Fibroblast of lung (primary cell): ENCODE data around the gene PRR35.

ENCODE experiments used
- CTCF ChIP-seq, 2 donors: IDR thresholded peaks in 1 of 2; conservative IDR thresholded peaks in 1 of 2; 1 replicate in 1 of 2; 2 replicates in 1 of 2; pipeline ENCODE4 v1.5.1; 2011 to 2012; ENCODE audit warnings: low read length in 2 of 2, control low read depth in 1 of 2, inconsistent platforms in 1 of 2, low read depth in 1 of 2, mild to moderate bottlenecking in 1 of 2
- EZH2 ChIP-seq: IDR thresholded peaks from 2 replicates; pipeline ENCODE4 v1.5.1; 2012; ENCODE audit warnings: low read length, control low read depth, mild to moderate bottlenecking; ENCODE audit errors: missing control alignments

DNA sequence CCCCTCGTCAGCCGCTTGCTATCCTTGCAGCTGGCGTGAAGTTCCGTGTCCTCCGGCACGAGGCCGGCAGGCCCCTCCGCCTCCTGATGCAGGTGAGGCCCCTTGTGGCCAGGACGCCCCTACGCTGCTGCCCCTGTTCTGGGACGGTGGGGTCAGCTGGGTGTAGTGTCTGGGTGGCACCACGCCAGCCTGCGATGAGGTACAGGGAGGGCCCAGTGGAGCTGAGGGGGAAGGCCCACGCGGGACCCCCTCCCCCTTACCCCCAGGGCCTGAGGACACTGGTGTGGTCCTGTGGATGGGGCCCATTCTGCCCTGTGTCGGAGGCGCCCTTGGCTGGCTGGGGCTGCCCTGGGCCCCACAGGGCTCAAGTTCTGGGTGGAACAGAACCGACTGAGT, 22.0 kb downstream of the PRR35 start:
- no peak for TF ChIP-seq CTCF (conservative IDR thresholded peaks at IDR 0.05 in 1 of 2, IDR thresholded peaks at IDR 0.05 in 1 of 2; ENCODE audit: low read depth in 1 of 2, low read length in 2 of 2)
- TF ChIP-seq EZH2, result no peak
